Suprapubic skin (tissue), 4 donors: ENCODE results near the gene CMKLR1. TPM values are rescaled to one million over a fixed set of nuclear protein-coding genes. Genes with fewer than 3 reads are reported as not detected.
A peak's percentile ranks its signal among the peaks of the same experiment; 100 is the strongest.

Experiments
- DNase-seq, 2 donors: peaks; one replicate each; pipeline ENCODE4 v3.0.0-alpha.2; 2019; ENCODE audit warnings: low spot score in 2 of 2
- H3K27ac ChIP-seq: fragments of 200-600 bp; sonication (generic); one replicate; pipeline ENCODE4 v1.5.1; 2019
- H3K27me3 ChIP-seq: fragments of 200-600 bp; sonication (generic); one replicate; pipeline ENCODE4 v1.5.1; 2019
- H3K36me3 ChIP-seq: fragments of 200-600 bp; sonication (generic); one replicate; pipeline ENCODE4 v1.5.1; 2019
- H3K4me1 ChIP-seq: fragments of 200-600 bp; sonication (generic); one replicate; pipeline ENCODE4 v1.5.1; 2019
- H3K4me3 ChIP-seq: fragments of 200-600 bp; sonication (generic); one replicate; pipeline ENCODE4 v1.5.1; 2019; ENCODE audit warnings: mild to moderate bottlenecking
- H3K9me3 ChIP-seq: fragments of 200-600 bp; sonication (generic); one replicate; pipeline ENCODE4 v1.5.1; 2019
- CTCF ChIP-seq, 2 donors: fragments of 200-600 bp in 1 of 2; fragments of 450-650 bp in 1 of 2; sonication (generic) in 1 of 2; IDR thresholded peaks; one replicate each; pipeline ENCODE4 v1.5.1; 2016 to 2019; ENCODE audit warnings: antibody characterized with exemption in 2 of 2, mild to moderate bottlenecking in 1 of 2, moderate library complexity in 1 of 2
- EP300 ChIP-seq: sonication (generic); formaldehyde crosslinking; IDR thresholded peaks from one replicate; pipeline ENCODE4 v1.6.1; 2017; ENCODE audit warnings: antibody characterized with exemption
- POLR2A ChIP-seq, 2 donors: fragments of 450-650 bp; IDR thresholded peaks; one replicate each; pipeline ENCODE4 v1.6.1; 2017; ENCODE audit warnings: antibody characterized with exemption in 2 of 2, mild to moderate bottlenecking in 2 of 2, moderate library complexity in 2 of 2
- POLR2AphosphoS5 ChIP-seq, 3 donors: sonication (generic); formaldehyde crosslinking; IDR thresholded peaks; one replicate each; pipeline ENCODE4 v1.6.1; 2017; ENCODE audit warnings: antibody characterized with exemption in 3 of 3
- WGBS: methylation state at CpG from one replicate; pipeline ENCODE4 v1.1.5; 2018; 5-methylcytosine and 5-hydroxymethylcytosine counted together
- total RNA-seq, 4 donors: library from RNA; depleted of rRNA; stranded (reverse); fragments of >200 nt; gene quantifications; one replicate each; pipeline ENCODE4 v1.1.0, GENCODE V29; 2016

CMKLR1 gene
- total RNA-seq, 4 donors from 2014 or later: 2.1 to 5.2 (median 3.4) TPM

GRCh38 chr12:108240928-108241327 lies 98.2 kb downstream of the CMKLR1 start:
- Histone ChIP-seq H3K36me3 (no peaks in the 10 kb centered on the region), H3K9me3 (no peaks in the 10 kb centered on the region), H3K4me1 (no peaks in the 10 kb centered on the region), H3K27me3 (peaks cover 26% of the 10 kb centered on the region), H3K4me3 (no peak overlapping the region), H3K27ac (no peak overlapping the region)
- WGBS: 87% methylated on average over 4 of the region's 4 CpGs
- peak in 1 of 2 donors; percentile 54 for DNase-seq
- TF ChIP-seq CTCF (IDR thresholded peaks at IDR 0.05) (no peak), POLR2AphosphoS5 (IDR thresholded peaks at IDR 0.05) (no peak), POLR2A (IDR thresholded peaks at IDR 0.05) (no peak), EP300 (no peak)

DNA sequence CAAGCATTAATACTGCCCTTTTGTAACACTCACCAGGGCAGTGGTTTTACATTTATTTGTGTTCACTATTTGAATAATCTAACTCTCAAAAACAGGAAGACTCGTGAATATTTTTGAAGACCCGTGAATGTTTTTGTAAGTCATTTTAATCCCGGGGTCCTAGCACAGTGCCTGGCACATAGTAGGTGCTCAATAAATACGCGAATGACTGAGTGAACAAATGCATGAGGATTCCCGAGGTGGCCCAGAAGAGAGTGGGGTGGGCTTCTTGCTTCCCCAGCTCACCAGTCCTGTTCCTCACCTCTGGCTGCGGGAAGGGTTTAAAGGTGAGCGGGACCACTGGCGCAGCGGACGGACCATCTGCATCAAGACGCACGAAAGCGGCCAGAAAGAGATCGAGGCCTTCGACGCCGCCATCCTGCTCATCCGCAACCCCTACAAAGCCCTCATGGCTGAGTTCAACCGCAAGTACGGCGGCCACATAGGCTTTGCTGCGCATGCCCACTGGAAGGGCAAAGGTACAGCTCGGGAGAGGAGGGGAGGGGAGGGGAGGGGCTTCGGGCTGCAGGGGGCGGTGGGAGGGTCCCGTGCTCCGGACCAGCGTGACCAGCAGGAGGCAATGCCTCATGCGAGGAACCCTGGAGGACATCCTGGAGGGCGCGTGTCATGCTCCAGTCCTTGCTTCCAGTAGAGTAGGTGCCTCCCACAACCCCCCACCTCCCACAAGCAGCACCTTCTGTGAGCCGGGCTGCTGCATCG lies 98.9 kb downstream of the CMKLR1 start:
- H3K36me3 ChIP-seq: no peaks in the 10 kb centered on the region
- 60% methylated on average over 25 of the region's 34 CpGs for WGBS
- TF ChIP-seq POLR2A (IDR thresholded peaks at IDR 0.05) (no peak), CTCF (IDR thresholded peaks at IDR 0.05) (no peak), EP300 (no peak), POLR2AphosphoS5 (IDR thresholded peaks at IDR 0.05) (no peak)
- DNase-seq: no peak
- peaks cover 26% of the 10 kb centered on the region for H3K27me3 ChIP-seq
- no peaks in the 10 kb centered on the region for H3K9me3 ChIP-seq
- no peak overlapping the region for H3K27ac ChIP-seq
- H3K4me1 ChIP-seq: no peaks in the 10 kb centered on the region
- no peak overlapping the region for H3K4me3 ChIP-seq

DNA sequence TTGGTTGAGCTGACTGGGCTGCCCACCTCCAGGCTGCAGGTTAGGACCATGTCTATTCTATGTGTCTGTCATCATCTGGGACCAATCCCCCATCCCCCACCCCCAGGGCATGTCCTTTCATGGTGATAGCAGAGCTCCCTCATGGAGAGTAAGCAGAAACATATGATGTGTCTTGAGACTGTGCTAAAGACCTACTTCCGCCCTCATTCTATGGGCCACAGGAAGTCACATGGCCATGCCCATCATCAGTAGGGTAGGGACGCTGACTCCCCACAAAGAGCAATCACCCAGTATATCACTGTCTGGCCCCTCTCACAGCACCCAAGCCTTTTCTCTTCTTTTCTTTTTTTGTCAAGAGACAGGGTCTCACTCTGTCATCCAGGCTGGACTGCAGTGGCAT lies 99.7 kb downstream of the CMKLR1 start:
- WGBS: 88% methylated on average over 2 of the region's 2 CpGs
- no peaks in the 10 kb centered on the region for H3K36me3 ChIP-seq
- H3K4me3 ChIP-seq: no peak overlapping the region
- no peak for DNase-seq
- H3K4me1 ChIP-seq: no peaks in the 10 kb centered on the region
- H3K27me3 ChIP-seq: peaks cover 26% of the 10 kb centered on the region
- H3K27ac ChIP-seq: no peak overlapping the region
- TF ChIP-seq POLR2AphosphoS5 (IDR thresholded peaks at IDR 0.05) (no peak), POLR2A (IDR thresholded peaks at IDR 0.05) (no peak), CTCF (IDR thresholded peaks at IDR 0.05) (no peak), EP300 (no peak)
- H3K9me3 ChIP-seq: no peaks in the 10 kb centered on the region

GRCh38 chr12:108238474-108238873 lies 100.6 kb downstream of the CMKLR1 start:
- WGBS: 94% methylated on average over 3 of the region's 3 CpGs
- peaks cover 26% of the 10 kb centered on the region for H3K27me3 ChIP-seq
- H3K4me1 ChIP-seq: no peaks in the 10 kb centered on the region
- no peaks in the 10 kb centered on the region for H3K9me3 ChIP-seq
- no peak overlapping the region for H3K27ac ChIP-seq
- no peaks in the 10 kb centered on the region for H3K36me3 ChIP-seq
- H3K4me3 ChIP-seq: no peak overlapping the region
- no peak for TF ChIP-seq CTCF (IDR thresholded peaks at IDR 0.05)
- DNase-seq: no peak

Other genes with a start within 250 kb of the CMKLR1 start
- 1 to 10 TPM in 1 of 4 donors, under 1 TPM in 3; 0.13 to 4.6 (median 0.29) TPM for gene WSCD2, start 210.0 kb downstream of the CMKLR1 start, total RNA-seq
- gene FICD, start 176.0 kb upstream of the CMKLR1 start, total RNA-seq: 1 to 10 TPM; 2.3 to 5.7 (median 3.9) TPM
- gene SART3, start 221.9 kb upstream of the CMKLR1 start, total RNA-seq: 10 to 100 TPM; 46.1 to 77.0 (median 62.8) TPM
- 100 to 1,000 TPM; 105 to 148 (median 134) TPM for gene ISCU, start 223.3 kb upstream of the CMKLR1 start, total RNA-seq